GM06990 (cell line): Measurements from ENCODE around the gene FGFBP2.

Experiments
- DNase-seq: peaks from one replicate; pipeline ENCODE4 v3.0.0-alpha.2; 2011; ENCODE audit not compliant: insufficient read length; ENCODE audit errors: extremely low read depth
- H3K27me3 ChIP-seq: replicated peaks from 2 replicates; pipeline ENCODE4 v1.6.0; 2011; ENCODE audit warnings: low read length; ENCODE audit not compliant: control insufficient read depth, insufficient read depth
- H3K36me3 ChIP-seq: 2 replicates; pipeline ENCODE4 v1.5.1; 2011; ENCODE audit warnings: low read length; ENCODE audit not compliant: control insufficient read depth, insufficient read depth
- H3K4me3 ChIP-seq: replicated peaks from 2 replicates; pipeline ENCODE4 v1.5.1; 2011; ENCODE audit warnings: low read depth, mild to moderate bottlenecking, control low read depth, low read length
- CTCF ChIP-seq: IDR thresholded peaks from 2 replicates; pipeline ENCODE4 v1.5.1; 2011; ENCODE audit warnings: low read length, control low read depth, mild to moderate bottlenecking, inconsistent platforms; ENCODE audit not compliant: insufficient read depth, poor library complexity, severe bottlenecking

FGFBP2 gene

GRCh38 chr4:15982842-15983524 lies 20.0 kb upstream of the FGFBP2 start:
- no peak for TF ChIP-seq CTCF
- no peak for DNase-seq
- Histone ChIP-seq H3K27me3 (no peaks in the 10 kb centered on the region; the same call in none of the 2 replicates), H3K4me3 (no peak overlapping the region), H3K36me3 (no peaks in the 10 kb centered on the region)

- TF ChIP-seq CTCF: peak; percentile 5
- Histone ChIP-seq H3K27me3 (no peaks in the 10 kb centered on the region), H3K4me3 (no peak overlapping the region), H3K36me3 (no peaks in the 10 kb centered on the region)
- DNase-seq: no peak
These were observed 13.8 kb upstream of the FGFBP2 start for GRCh38 chr4:15976456-15977447.

- Histone ChIP-seq H3K27me3 (no peaks in the 10 kb centered on the region), H3K36me3 (no peaks in the 10 kb centered on the region), H3K4me3 (no peak overlapping the region)
- DNase-seq: no peak
- TF ChIP-seq CTCF: no peak
These were observed 8.3 kb upstream of the FGFBP2 start for GRCh38 chr4:15971068-15971801.

- no peak for TF ChIP-seq CTCF
- no peaks in the 10 kb centered on the region; the same call in 1 of the 2 replicates for H3K27me3 ChIP-seq
- no peak overlapping the region for H3K4me3 ChIP-seq
- DNase-seq: no peak
- H3K36me3 ChIP-seq: no peaks in the 10 kb centered on the region
These were observed 5.8 kb upstream of the FGFBP2 start for GRCh38 chr4:15968551-15969300.

GRCh38 chr4:15965325-15965724 lies 2.4 kb upstream of the FGFBP2 start:
- Histone ChIP-seq H3K36me3 (no peaks in the 10 kb centered on the region), H3K27me3 (no peaks in the 10 kb centered on the region; the same call in 1 of the 2 replicates), H3K4me3 (no peak overlapping the region)
- no peak for DNase-seq
- TF ChIP-seq CTCF: no peak
